Stimulated activated CD8-positive, alpha-beta memory T cell treated with anti-CD3 and anti-CD28 coated beads, Interleukin-15, amount 100 ng/mL, for 1 hour (primary cell): ENCODE results near the gene LGALS1.
"Not testable (repeated sequence)": the region's sequence is repeated elsewhere in the genome, so short reads cannot be mapped to it uniquely, and the experiment has no call there.

Experiments
- DNase-seq: peaks from one replicate; pipeline ENCODE4 v3.0.0-alpha.2; 2020; ENCODE audit warnings: low read depth

Gene LGALS1

DNA sequence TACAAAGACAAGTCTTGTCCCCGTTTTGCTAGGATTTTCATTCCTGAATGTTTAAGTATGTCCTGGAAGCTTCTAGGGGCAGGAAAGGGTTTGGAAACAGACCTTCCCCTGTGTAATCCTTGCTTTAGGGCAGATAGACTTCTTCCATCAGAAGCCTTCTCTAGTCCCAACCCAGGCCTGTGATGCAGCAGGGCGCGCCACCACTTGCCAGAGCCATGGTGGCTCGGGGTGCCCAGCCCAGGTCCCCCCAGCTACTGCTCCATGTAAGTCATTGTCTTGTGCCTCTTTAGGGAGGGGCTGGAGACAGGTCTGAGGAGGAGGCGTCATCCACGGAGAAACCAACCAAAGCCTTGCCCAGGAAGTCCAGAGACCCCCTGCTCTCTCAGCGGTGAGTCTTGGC, 15.0 kb downstream of the LGALS1 start:
- no peak for DNase-seq

- DNase-seq = no peak
Observed at GRCh38 chr22:37690901-37691504, 15.6 kb downstream of the LGALS1 start.

- no peak for DNase-seq
Observed at GRCh38 chr22:37692627-37693285, 17.3 kb downstream of the LGALS1 start.

DNA sequence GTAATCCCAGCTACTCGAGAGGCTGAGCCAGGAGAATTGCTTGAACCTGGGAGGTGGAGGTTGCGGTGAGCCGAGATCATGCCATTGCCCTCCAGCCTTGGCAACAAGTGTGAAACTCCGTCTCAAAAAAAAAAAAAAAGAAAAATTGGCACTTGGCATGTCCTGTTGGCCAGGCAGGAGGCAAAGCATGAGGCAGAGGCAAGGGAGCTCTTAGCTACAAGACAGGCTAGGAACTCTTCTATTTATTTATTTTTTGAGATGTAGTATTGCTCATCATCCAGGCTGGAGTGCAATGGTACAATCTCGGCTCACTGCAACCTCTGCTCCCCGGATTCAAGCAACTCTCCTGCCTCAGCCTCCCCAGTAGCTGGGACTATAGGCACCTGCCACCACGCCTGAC, 18.7 kb downstream of the LGALS1 start:
- DNase-seq = not testable (repeated sequence)

DNA sequence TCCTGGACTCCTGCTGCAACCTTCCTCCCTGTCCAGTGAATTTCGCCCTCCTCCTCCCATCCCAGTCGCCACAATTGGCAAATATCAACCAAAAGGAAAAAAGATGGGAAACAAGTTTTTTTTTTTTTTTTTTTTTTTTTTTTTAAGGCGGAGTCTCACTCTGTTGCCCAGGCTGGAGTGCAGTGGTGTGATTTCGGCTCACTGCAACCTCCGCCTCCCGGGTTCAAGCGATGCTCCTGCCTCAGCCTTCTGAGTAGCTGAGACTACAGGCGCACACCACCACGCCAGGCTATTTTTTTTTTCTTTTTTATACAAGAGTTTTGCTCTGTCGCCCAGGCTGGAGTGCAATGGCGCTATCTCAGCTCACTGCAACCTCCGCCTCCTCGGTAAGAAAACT, 20.8 kb downstream of the LGALS1 start:
- DNase-seq = not testable (repeated sequence)

GRCh38 chr22:37696657-37697537, 21.5 kb downstream of the LGALS1 start, which contains the start of gene TRIOBP:
Gene TRIOBP (plus strand): TSS chr22:37697048. CDS start chr22:37701366, 4,318 bp downstream.
- peak; percentile 58 for DNase-seq

DNA sequence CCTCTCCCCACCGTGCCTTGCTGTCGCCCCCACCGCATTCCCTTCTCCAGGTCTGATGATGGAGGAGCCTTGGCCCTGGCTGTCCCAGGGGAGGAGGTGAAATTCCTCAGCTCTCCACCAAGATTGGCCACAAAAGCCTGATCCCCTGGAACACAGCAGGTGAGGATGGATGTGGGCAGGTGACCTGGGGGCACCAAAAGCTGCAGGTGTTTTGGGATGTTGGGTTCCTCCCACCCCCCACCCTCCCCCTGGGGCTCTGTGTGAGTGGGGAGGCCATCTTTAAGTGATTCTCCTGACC, 22.1 kb downstream of the LGALS1 start:
- no peak for DNase-seq

GRCh38 chr22:37701141-37701786, 25.8 kb downstream of the LGALS1 start:
- DNase-seq = no peak

- no peak for DNase-seq
Observed at GRCh38 chr22:37703906-37704305, 28.5 kb downstream of the LGALS1 start.

GRCh38 chr22:37704645-37705044, 29.2 kb downstream of the LGALS1 start:
- no peak for DNase-seq

GRCh38 chr22:37705205-37705604, 29.8 kb downstream of the LGALS1 start:
- DNase-seq = no peak

GRCh38 chr22:37708580-37709444, 33.4 kb downstream of the LGALS1 start:
- no peak for DNase-seq

DNA sequence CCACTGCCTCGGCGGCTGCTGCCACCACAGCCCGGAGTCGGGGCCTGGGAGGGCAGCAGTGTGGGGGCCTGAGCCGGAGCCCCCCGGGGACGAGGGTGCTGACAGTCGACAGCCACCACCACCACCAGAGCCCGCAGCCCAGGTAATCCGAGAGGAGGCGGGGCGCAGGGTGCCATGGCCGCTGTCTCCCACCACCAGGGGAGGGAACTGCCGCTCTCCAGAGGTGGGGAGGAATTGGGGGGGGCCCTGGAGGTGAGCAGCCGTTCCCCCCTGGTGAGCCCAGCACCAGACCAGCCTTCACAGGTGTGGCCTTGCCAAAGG, 34.0 kb downstream of the LGALS1 start:
- no peak for DNase-seq

DNA sequence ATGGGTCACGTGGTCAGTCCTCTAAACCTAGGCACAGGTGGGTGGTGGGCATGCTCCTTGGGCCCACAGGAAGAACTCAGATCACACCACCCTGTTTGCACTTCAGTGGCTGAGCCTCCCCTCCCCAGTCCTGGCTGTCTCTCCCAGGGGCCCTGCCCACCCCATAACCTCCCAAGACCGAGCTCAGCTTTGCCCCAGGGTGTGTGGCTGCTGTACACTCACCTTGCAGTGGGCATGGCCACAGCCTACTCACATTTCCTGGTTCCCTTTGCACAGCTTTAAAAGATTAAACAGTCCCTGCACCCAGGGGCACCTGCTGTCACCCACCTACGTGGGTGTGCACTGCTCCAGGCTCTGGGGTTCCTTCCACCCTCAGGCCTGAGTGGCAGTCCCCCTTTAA, 35.2 kb downstream of the LGALS1 start:
- DNase-seq = no peak

GRCh38 chr22:37711490-37711889, 36.1 kb downstream of the LGALS1 start:
- no peak for DNase-seq

DNA sequence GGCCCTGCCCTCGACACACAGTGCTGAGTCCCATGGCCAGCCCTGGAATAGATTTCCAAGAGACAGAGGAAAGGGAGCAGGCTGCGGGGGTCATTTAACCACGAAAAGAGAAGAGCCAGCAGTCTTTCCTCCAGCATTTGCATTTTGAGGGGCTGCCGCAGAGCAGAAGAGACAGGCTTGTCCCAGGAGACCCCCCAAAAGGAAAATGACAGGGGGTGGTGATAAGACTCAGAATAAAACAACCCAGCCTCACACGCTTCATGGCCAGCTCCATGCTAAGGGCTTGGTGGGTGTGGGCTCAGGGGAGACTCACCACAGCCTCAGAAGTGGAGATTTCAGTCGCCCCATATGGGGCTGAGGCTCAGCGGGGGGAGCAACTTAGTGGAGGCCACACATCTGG, 38.3 kb downstream of the LGALS1 start:
- no peak for DNase-seq

DNA sequence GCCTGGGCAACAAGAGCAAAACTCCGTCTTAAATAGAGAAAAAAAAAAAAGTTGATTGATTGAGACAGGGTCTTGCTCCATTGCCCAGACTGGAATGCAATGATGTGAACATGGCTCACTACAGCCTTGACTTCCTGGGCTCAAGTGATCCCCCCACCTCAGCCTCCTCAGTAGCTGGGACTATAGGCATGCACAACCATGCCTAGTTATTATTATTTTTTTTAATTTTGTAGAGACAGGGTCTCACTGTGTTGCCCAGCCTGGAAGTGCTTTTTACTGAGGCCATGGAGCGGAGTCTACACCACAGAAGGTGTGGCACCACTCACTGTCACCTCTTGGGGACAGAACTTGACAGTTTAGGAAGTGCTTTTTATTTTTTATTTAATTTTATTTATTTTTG, 39.2 kb downstream of the LGALS1 start:
- no peak for DNase-seq

- no peak for DNase-seq
Observed at GRCh38 chr22:37715760-37716159, 40.3 kb downstream of the LGALS1 start.

- DNase-seq = no peak
Observed at GRCh38 chr22:37716708-37717107, 41.3 kb downstream of the LGALS1 start.

DNA sequence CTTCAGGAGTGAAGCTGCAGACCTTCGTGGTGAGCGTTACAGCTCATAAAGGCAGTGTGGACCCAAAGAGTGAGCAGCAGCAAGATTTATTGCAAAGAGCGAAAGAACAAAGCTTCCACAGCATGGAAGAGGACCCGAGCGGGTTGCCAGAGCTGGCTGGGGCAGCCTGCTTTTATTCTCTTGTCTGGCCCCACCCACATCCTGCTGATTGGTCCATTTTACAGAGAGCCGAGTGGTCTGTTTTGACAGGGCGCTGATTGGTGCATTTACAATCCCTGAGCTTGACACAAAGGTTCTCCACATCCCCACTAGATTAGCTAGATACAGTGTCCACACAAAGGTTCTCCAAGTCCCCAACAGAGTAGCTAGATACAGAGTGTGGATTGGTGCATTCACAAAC, 41.8 kb downstream of the LGALS1 start:
- not testable (repeated sequence) for DNase-seq

- not testable (repeated sequence) for DNase-seq
Observed at GRCh38 chr22:37717746-37718305, 42.4 kb downstream of the LGALS1 start.
